GM23248 (cell line): ENCODE data around the gene PJA2. TPM values are rescaled to one million over a fixed set of nuclear protein-coding genes. Genes with fewer than 3 reads are reported as not detected.
"Not testable (repeated sequence)": the region's sequence is repeated elsewhere in the genome, so short reads cannot be mapped to it uniquely, and the experiment has no call there.

Experiments
- DNase-seq: peaks from one replicate; pipeline ENCODE4 v3.0.0-alpha.2; 2015
- H2AFZ ChIP-seq: fragments of 200-600 bp; sonication (generic); 2 replicates; pipeline ENCODE4 v1.6.1; 2016; ENCODE audit warnings: antibody characterized with exemption
- H3F3A ChIP-seq: fragments of 200-600 bp; sonication (generic); 2 replicates; pipeline ENCODE4 v1.6.1; 2016; ENCODE audit warnings: mild to moderate bottlenecking, antibody characterized with exemption, mixed run types; ENCODE audit not compliant: insufficient read depth
- H3K27ac ChIP-seq: fragments of 200-600 bp; sonication (generic); 2 replicates; pipeline ENCODE4 v1.5.1; 2016; ENCODE audit warnings: mild to moderate bottlenecking
- H3K27me3 ChIP-seq: fragments of 200-600 bp; sonication (generic); replicated peaks from 2 replicates; pipeline ENCODE4 v1.6.1; 2016; ENCODE audit warnings: mild to moderate bottlenecking; ENCODE audit not compliant: insufficient read depth
- H3K36me3 ChIP-seq: fragments of 200-600 bp; sonication (generic); 2 replicates; pipeline ENCODE4 v1.6.1; 2016; ENCODE audit warnings: low read depth, mild to moderate bottlenecking
- H3K4me1 ChIP-seq: fragments of 200-600 bp; sonication (generic); 2 replicates; pipeline ENCODE4 v1.6.1; 2016; ENCODE audit warnings: mild to moderate bottlenecking; ENCODE audit not compliant: insufficient read depth
- H3K4me2 ChIP-seq: fragments of 200-600 bp; sonication (generic); one replicate; pipeline ENCODE4 v1.6.1; 2016; ENCODE audit warnings: mild to moderate bottlenecking; ENCODE audit not compliant: unreplicated experiment
- H3K4me3 ChIP-seq: fragments of 200-600 bp; sonication (generic); 2 replicates; pipeline ENCODE4 v1.5.1; 2016; ENCODE audit warnings: mild to moderate bottlenecking
- H3K79me2 ChIP-seq: fragments of 200-600 bp; sonication (generic); 2 replicates; pipeline ENCODE4 v1.6.1; 2016; ENCODE audit warnings: mild to moderate bottlenecking; ENCODE audit not compliant: insufficient read depth
- H3K9ac ChIP-seq: fragments of 200-600 bp; sonication (generic); 2 replicates; pipeline ENCODE4 v1.6.1; 2016; ENCODE audit warnings: mild to moderate bottlenecking
- H3K9me2 ChIP-seq: fragments of 200-600 bp; sonication (generic); 2 replicates; pipeline ENCODE4 v1.6.1; 2016; ENCODE audit warnings: mixed run types, mild to moderate bottlenecking, moderate library complexity; ENCODE audit not compliant: insufficient read depth
- H3K9me3 ChIP-seq: fragments of 200-600 bp; sonication (generic); one replicate; pipeline ENCODE4 v1.6.1; 2017; ENCODE audit warnings: low read depth
- H4K20me1 ChIP-seq: fragments of 200-600 bp; sonication (generic); 2 replicates; pipeline ENCODE4 v1.6.0; 2016; ENCODE audit not compliant: insufficient read depth
- EZH2 ChIP-seq: fragments of 200-600 bp; sonication (generic); IDR thresholded peaks from 2 replicates; pipeline ENCODE4 v1.6.1; 2018; ENCODE audit warnings: antibody characterized with exemption, mild to moderate bottlenecking; ENCODE audit not compliant: insufficient read depth, poor library complexity, severe bottlenecking
- EZH2phosphoT487 ChIP-seq: fragments of 200-600 bp; sonication (generic); IDR thresholded peaks from 2 replicates; pipeline ENCODE4 v1.6.1; 2018; ENCODE audit warnings: antibody characterized with exemption, moderate library complexity, mild to moderate bottlenecking, low read depth; ENCODE audit not compliant: insufficient read depth
- WGBS, 2 experiments: methylation state at CpG; one replicate each; pipeline ENCODE4 v1.1.6; 2015 to 2017; ENCODE audit warnings: low lambda C conversion rate in 2 of 2, low coverage in 1 of 2; ENCODE audit errors: missing lambda C conversion rate in 2 of 2; 5-methylcytosine and 5-hydroxymethylcytosine counted together
- in situ Hi-C: fragments of 300-500 bp; cut with MboI; formaldehyde crosslinking; loops from 2 replicates; pipeline ENCODE4 v1.15.0; 2020
- polyA plus RNA-seq: library from polyadenylated mRNA; unstranded; fragments of >200 nt; fragmentation: Nextera tagmentation; extraction: Ambion mirVana; gene quantifications from 2 replicates; pipeline ENCODE4 v1.2.1, GENCODE V29; 2016
- total RNA-seq: library from RNA; depleted of rRNA; stranded (reverse); fragments of >200 nt; shearing (Covaris generic); gene quantifications from 2 replicates; pipeline ENCODE4 v1.2.3, GENCODE V29; 2014

Gene PJA2
- total and polyA plus RNA-seq, 2 experiments from 2014 or later = 76.4 to 95.3 TPM

DNA sequence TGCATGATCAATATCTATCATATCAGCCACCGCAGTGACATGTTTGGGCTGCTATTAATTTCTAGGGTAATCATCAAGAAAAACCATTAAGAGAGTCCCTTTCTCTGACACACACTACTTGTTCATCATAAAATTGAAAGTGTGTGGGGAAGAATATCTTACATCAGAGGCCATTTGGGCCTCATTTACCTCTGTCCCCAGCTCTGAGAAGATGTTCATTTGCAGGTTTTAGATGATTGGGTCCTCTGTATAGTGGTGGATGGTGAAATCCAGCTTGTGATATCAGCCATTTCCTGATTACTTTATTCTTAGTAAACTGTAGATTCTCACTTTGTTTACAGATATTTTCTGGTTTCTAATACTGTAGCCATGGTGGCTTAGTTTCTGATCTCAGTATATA is 29.8 kb upstream of the PJA2 start:
- Histone ChIP-seq H3K9me3 (no peaks in the 10 kb centered on the region), H3K4me2 (no peak overlapping the region), H3K4me1 (no peaks in the 10 kb centered on the region), H2AFZ (no peak overlapping the region), H4K20me1 (no peaks in the 10 kb centered on the region), H3K27me3 (no peaks in the 10 kb centered on the region), H3K9me2 (no peaks in the 10 kb centered on the region), H3K36me3 (no peaks in the 10 kb centered on the region), H3F3A (no peaks in the 10 kb centered on the region), H3K4me3 (no peak overlapping the region), H3K27ac (no peak overlapping the region), H3K9ac (no peak overlapping the region), H3K79me2 (no peaks in the 10 kb centered on the region)
- no peak for DNase-seq
- 90 to 100% methylated on average over 1 of the region's 1 CpG for WGBS, 2 experiments
- TF ChIP-seq EZH2 = no peak
- TF ChIP-seq EZH2phosphoT487 = no peak
- in situ Hi-C loops = no loop called here

DNA sequence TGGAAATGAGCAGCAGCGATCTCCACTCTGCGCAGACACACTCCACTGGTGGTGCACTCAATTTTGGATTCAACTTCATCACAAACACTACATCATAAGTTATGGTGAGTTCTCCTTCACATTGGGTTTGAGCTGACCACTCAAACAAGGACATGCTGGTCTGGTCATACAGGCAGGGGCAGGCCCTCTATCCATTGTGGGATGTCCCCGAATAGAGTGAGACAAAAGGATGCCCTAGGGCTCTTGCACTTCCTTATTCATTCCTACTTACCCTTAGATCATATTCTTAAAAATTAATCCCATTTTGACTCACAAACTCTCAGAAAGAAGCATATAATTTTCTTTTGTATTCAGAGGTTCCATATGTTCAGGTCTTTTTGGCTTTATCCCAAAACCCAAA is 16.3 kb upstream of the PJA2 start:
- in situ Hi-C loops = no loop called here
- H3F3A ChIP-seq = peaks cover 4% of the 10 kb centered on the region; the same call in 1 of the 2 replicates
- TF ChIP-seq EZH2 = no peak

DNA sequence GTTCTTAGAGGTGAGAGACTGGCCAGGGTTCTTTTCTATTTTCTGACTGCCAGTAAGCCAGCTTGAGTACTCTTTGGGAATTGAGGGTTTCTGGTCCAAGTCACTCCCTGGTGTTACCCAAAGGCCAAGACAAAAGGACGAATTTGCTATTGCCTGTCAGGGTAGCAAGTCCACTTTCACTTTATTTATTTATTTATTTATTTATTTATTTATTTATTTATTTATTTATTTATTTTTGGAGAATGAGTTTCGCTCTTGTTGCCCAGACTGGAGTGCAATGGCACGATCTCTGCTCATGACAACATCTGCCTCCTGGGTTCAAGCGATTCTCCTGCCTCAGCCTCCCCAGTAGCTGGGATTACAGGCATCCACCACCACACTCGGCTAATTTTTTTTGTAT is 15.7 kb upstream of the PJA2 start:
- H3K9ac ChIP-seq, in situ Hi-C loops: not testable (repeated sequence)

More for the DNA sequence above, 16.3 kb upstream of the PJA2 start:
- DNase-seq = no peak
- H3K79me2 ChIP-seq = no peaks in the 10 kb centered on the region
- H3K4me3 ChIP-seq = no peak overlapping the region
- no peaks in the 10 kb centered on the region for H3K36me3 ChIP-seq
- H4K20me1 ChIP-seq = no peaks in the 10 kb centered on the region
- H3K4me1 ChIP-seq = peaks cover 22% of the 10 kb centered on the region
- no peaks in the 10 kb centered on the region for H3K27me3 ChIP-seq
- no peak overlapping the region for H3K9ac ChIP-seq
- H3K9me3 ChIP-seq = no peaks in the 10 kb centered on the region
- no peaks in the 10 kb centered on the region for H3K9me2 ChIP-seq
- H3K4me2 ChIP-seq = no peak overlapping the region
- H2AFZ ChIP-seq = no peak overlapping the region
- WGBS, 2 experiments = 98% methylated on average over 3 of the region's 3 CpGs
- H3K27ac ChIP-seq = no peak overlapping the region

DNA sequence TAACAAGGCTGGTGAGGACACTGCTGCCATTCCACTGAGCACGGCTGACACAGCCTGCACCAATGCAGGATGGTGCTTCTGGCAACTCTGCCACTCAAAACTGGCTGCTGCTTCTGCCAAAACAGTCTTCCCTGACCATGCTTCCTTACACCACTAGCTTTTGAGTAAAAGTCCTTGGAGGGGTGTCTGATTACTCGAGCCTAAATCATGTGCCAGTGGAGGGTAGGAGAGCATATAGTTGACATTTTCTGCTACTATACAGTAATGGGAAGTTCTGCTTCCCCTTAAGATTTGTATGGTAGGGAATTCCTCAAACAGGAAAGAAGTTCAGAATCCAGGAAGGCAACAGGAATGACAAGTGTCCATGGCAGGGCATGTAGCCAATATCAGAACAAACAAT is 12.2 kb upstream of the PJA2 start:
- Histone ChIP-seq H3K9me2 (no peaks in the 10 kb centered on the region), H3K79me2 (no peaks in the 10 kb centered on the region), H3K4me1 (peaks cover 13% of the 10 kb centered on the region), H3K4me3 (no peak overlapping the region), H3F3A (peaks cover 4% of the 10 kb centered on the region; the same call in 1 of the 2 replicates), H3K36me3 (no peaks in the 10 kb centered on the region), H3K27ac (no peak overlapping the region), H3K4me2 (no peak overlapping the region), H2AFZ (no peak overlapping the region), H4K20me1 (no peaks in the 10 kb centered on the region), H3K9me3 (no peaks in the 10 kb centered on the region), H3K27me3 (no peaks in the 10 kb centered on the region), H3K9ac (no peak overlapping the region)
- TF ChIP-seq EZH2 (no peak), EZH2phosphoT487 (no peak)
- in situ Hi-C loops = no loop called here
- WGBS, 2 experiments = 70 to 79% methylated on average over 2 of the region's 2 CpGs
- no peak for DNase-seq

More for the DNA sequence above, 15.7 kb upstream of the PJA2 start:
- not testable (repeated sequence) for H4K20me1 ChIP-seq, H3K27me3 ChIP-seq, H2AFZ ChIP-seq, H3K36me3 ChIP-seq, H3K9me2 ChIP-seq, H3K4me2 ChIP-seq, H3K79me2 ChIP-seq, H3K4me3 ChIP-seq, H3K27ac ChIP-seq, DNase-seq, H3K9me3 ChIP-seq, H3F3A ChIP-seq
- WGBS, 2 experiments = 88 to 92% methylated on average over 5 of the region's 5 CpGs
- peaks cover 22% of the 10 kb centered on the region for H3K4me1 ChIP-seq

DNA sequence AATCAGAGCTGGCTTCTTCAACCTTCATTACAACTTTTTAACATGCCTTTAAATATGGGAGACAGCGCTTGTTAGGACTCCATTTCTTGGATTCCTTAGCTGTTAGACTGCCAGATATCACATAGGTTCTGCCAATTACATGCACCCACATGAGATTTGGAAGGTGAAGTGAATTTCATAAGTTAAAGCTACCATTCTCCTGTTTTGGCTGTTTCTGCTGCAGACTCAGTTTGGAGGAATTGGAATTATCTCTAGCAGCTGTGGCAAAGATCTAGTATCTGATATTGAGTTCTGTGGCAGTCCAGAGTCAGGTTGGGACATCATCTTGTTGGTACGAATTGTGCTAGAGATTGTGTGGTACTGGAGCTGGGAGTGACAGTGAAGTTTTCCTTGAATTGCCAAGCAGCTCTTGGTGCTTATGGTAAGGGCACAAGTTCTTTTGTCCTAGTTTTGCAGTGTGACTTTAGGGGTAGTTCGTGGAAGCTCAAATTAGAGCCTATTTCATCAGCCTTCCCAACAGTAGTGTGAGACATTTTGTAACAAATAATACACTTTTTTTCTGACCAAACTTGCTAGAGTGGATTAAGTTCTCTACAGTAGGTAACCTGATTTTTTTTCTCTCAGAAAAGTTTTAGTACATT is 9.1 kb upstream of the PJA2 start:
- H3K27me3 ChIP-seq = no peaks in the 10 kb centered on the region
- no peak for DNase-seq
- H3K4me2 ChIP-seq = no peak overlapping the region
- in situ Hi-C loops = no loop called here
- 86 to 92% methylated on average over 3 of the region's 3 CpGs for WGBS, 2 experiments
- no peaks in the 10 kb centered on the region for H3K79me2 ChIP-seq
- no peaks in the 10 kb centered on the region for H3K9me2 ChIP-seq
- H3K9ac ChIP-seq = no peak overlapping the region
- H3K27ac ChIP-seq = no peak overlapping the region
- H3F3A ChIP-seq = no peaks in the 10 kb centered on the region
- no peak overlapping the region for H2AFZ ChIP-seq
- TF ChIP-seq EZH2 (no peak), EZH2phosphoT487 (no peak)
- H3K9me3 ChIP-seq = no peaks in the 10 kb centered on the region
- H3K4me3 ChIP-seq = no peak overlapping the region
- H3K36me3 ChIP-seq = no peaks in the 10 kb centered on the region
- H4K20me1 ChIP-seq = no peaks in the 10 kb centered on the region
- H3K4me1 ChIP-seq = no peaks in the 10 kb centered on the region
